SK-N-SH (cell line): Measurements from ENCODE around the gene BOD1L2. TPM values are rescaled to one million over a fixed set of nuclear protein-coding genes. Genes with fewer than 3 reads are reported as not detected.

Source experiments
- CTCF ChIA-PET: fragments of 300-600, 350-600 bp; formaldehyde crosslinking; extraction: SDS; loops from one replicate; lab custom pipeline; 2021; lab: Yijun Ruan, JAX
- POLR2A ChIA-PET: fragments of 350-600 bp; sonication (Branson Sonifier 250); formaldehyde crosslinking; extraction: SDS; loops from one replicate; lab custom pipeline; 2020; ENCODE audit warnings: antibody characterized with exemption, inconsistent platforms; lab: Yijun Ruan, JAX
- DNase-seq: peaks from one replicate; pipeline ENCODE4 v3.0.0; 2012
- H2AFZ ChIP-seq: fragments of 200-600 bp; sonication (generic); 2 replicates; pipeline ENCODE4 v1.8.1; 2016; ENCODE audit warnings: antibody characterized with exemption, mild to moderate bottlenecking, low read depth
- H3F3A ChIP-seq: fragments of 200-600 bp; sonication (generic); replicated peaks from 2 replicates; pipeline ENCODE3; 2016; ENCODE audit warnings: antibody characterized with exemption, mild to moderate bottlenecking; ENCODE audit not compliant: insufficient read depth
- H3K27ac ChIP-seq, 2 experiments: fragments of 200-500 bp in 1 of 2; fragments of 200-600 bp in 1 of 2; sonication (Bioruptor generic) in 1 of 2; sonication (generic), shearing (Covaris generic) in 1 of 2; 2 replicates each; pipeline versions ENCODE4 v1.5.1 to v1.6.1; 2014 to 2016; ENCODE audit warnings: low read depth in 2 of 2, inconsistent platforms in 1 of 2, low read length in 1 of 2, mild to moderate bottlenecking in 1 of 2, mixed read lengths in 1 of 2
- H3K27me3 ChIP-seq: fragments of 200-600 bp; sonication (generic), shearing (Covaris generic); 2 replicates; pipeline ENCODE4 v1.6.1; 2016; ENCODE audit warnings: mixed run types; ENCODE audit not compliant: insufficient read depth
- H3K36me3 ChIP-seq, 2 experiments: fragments of 200-500 bp in 1 of 2; fragments of 200-600 bp in 1 of 2; sonication (Bioruptor generic) in 1 of 2; sonication (generic) in 1 of 2; replicated peaks in 1 of 2; 2 replicates each; pipeline versions ENCODE3 to v1.5.1; 2014 to 2016; ENCODE audit warnings: low read length in 1 of 2, mild to moderate bottlenecking in 1 of 2; ENCODE audit not compliant: insufficient read depth in 2 of 2, control insufficient read depth in 1 of 2
- H3K4me1 ChIP-seq, 2 experiments: fragments of 200-500 bp in 1 of 2; fragments of 200-600 bp in 1 of 2; sonication (Bioruptor generic) in 1 of 2; sonication (generic), shearing (Covaris generic) in 1 of 2; 2 replicates each; pipeline versions ENCODE4 v1.5.1 to v1.6.1; 2014 to 2016; ENCODE audit warnings: low read depth in 1 of 2, low read length in 1 of 2, mixed run types in 1 of 2; ENCODE audit not compliant: insufficient read depth in 2 of 2, control insufficient read depth in 1 of 2
- H3K4me2 ChIP-seq: fragments of 200-600 bp; sonication (generic), shearing (Covaris generic); 2 replicates; pipeline ENCODE4 v1.6.1; 2017; ENCODE audit warnings: mixed run types
- H3K4me3 ChIP-seq, 2 experiments: fragments of 200-500 bp in 1 of 2; fragments of 200-600 bp in 1 of 2; sonication (Bioruptor generic) in 1 of 2; sonication (generic), shearing (Covaris generic) in 1 of 2; 2 replicates each; pipeline versions ENCODE4 v1.5.1 to v1.8.1; 2014 to 2016; ENCODE audit warnings: low read depth in 2 of 2, inconsistent platforms in 1 of 2, low read length in 1 of 2, mild to moderate bottlenecking in 1 of 2, mixed read lengths in 1 of 2, moderate library complexity in 1 of 2
- H3K79me2 ChIP-seq: fragments of 200-600 bp; sonication (generic); 2 replicates; pipeline ENCODE4 v1.8.1; 2017; ENCODE audit warnings: mild to moderate bottlenecking; ENCODE audit not compliant: insufficient read depth
- H3K9ac ChIP-seq: fragments of 200-600 bp; sonication (generic); 2 replicates; pipeline ENCODE4 v1.6.1; 2017; ENCODE audit warnings: mixed run types
- H3K9me2 ChIP-seq: fragments of 200-600 bp; sonication (generic); 2 replicates; pipeline ENCODE4 v1.6.1; 2017; ENCODE audit warnings: mixed run types
- H3K9me3 ChIP-seq: fragments of 200-600 bp; sonication (generic); 2 replicates; pipeline ENCODE4 v1.6.1; 2017; ENCODE audit warnings: mixed run types, mild to moderate bottlenecking, moderate library complexity
- H4K20me1 ChIP-seq: fragments of 200-600 bp; sonication (generic); 2 replicates; pipeline ENCODE4 v1.6.1; 2017; ENCODE audit warnings: mild to moderate bottlenecking, mixed run types; ENCODE audit not compliant: insufficient read depth
- FOXJ3 ChIP-seq: sonication (generic); formaldehyde crosslinking; IDR thresholded peaks from 2 replicates; pipeline ENCODE4 v1.5.1; 2020; ENCODE audit warnings: mild to moderate bottlenecking, missing genetic modification reagents
- JUND ChIP-seq: IDR thresholded peaks from 2 replicates; pipeline ENCODE4 v1.4.0; 2012
- WGBS: methylation state at CpG from one replicate; pipeline ENCODE4 v1.1.6; 2017; ENCODE audit warnings: low lambda C conversion rate; 5-methylcytosine and 5-hydroxymethylcytosine counted together
- polyA plus RNA-seq, 3 experiments: library from polyadenylated mRNA; depleted of rRNA; stranded (reverse); fragments of >200 nt; gene quantifications; 2 replicates each; pipeline ENCODE4 v1.2.3, GENCODE V29; 2012
- TF ChIP-seq, protein P1 (sequence below): fragments of 150-350 bp; IDR thresholded peaks from 2 replicates; pipeline ENCODE4 v1.6.1; 2017; ENCODE audit warnings: antibody characterized with exemption, low read length, low read depth, borderline replicate concordance

BOD1L2 gene
- polyA plus RNA-seq, 1 of the 3 experiments (the other 2 are of a cell fraction): not detected

DNA sequence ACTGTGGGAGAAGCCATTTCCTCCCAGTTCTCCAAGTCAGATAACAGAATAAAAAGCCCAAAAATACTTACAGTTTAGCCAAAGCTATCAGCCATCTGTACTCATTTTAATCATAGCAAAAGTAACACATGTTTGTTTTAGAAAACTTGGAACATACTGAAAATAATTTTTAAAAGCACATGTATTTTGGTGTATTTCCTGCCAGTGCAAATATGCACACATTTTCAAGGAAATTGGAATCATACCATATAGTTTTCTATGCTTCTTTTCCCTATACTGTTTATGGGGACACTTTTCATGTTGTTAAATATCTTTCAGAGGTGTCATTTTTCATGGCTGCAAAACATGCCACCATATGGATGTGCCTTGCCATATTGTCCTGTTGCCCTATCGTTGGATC lies 51.2 kb downstream of the BOD1L2 start:
- Histone ChIP-seq H3K27ac (no peak overlapping the region), H2AFZ (no peak overlapping the region), H3K4me1 (no peaks in the 10 kb centered on the region), H3K4me2 (no peak overlapping the region), H3K9me3 (no peaks in the 10 kb centered on the region), H4K20me1 (no peaks in the 10 kb centered on the region), H3K79me2 (no peaks in the 10 kb centered on the region), H3K9me2 (no peaks in the 10 kb centered on the region), H3F3A (no peaks in the 10 kb centered on the region), H3K4me3 (no peak overlapping the region), H3K9ac (no peak overlapping the region), H3K36me3 (no peaks in the 10 kb centered on the region), H3K27me3 (no peaks in the 10 kb centered on the region)
- TF ChIP-seq JUND (no peak), FOXJ3 (CRISPR knock-in tag) (no peak)
- TF ChIP-seq, protein P1, sequence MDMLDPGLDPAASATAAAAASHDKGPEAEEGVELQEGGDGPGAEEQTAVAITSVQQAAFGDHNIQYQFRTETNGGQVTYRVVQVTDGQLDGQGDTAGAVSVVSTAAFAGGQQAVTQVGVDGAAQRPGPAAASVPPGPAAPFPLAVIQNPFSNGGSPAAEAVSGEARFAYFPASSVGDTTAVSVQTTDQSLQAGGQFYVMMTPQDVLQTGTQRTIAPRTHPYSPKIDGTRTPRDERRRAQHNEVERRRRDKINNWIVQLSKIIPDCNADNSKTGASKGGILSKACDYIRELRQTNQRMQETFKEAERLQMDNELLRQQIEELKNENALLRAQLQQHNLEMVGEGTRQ: no peak
- CTCF ChIA-PET: no interaction called here
- POLR2A ChIA-PET: no interaction called here
- WGBS: 13% methylated on average over 1 of the region's 1 CpG
- DNase-seq: no peak

Other genes starting within 250 kb of the BOD1L2 start
- gene ST8SIA3, start 205.5 kb downstream of the BOD1L2 start, polyA plus RNA-seq (2012; rRNA removed): 0.05 and 0.28 TPM in 2 replicates